A673 (cell line): ENCODE measurements around the gene PPP1R7. TPM values are rescaled to one million over a fixed set of nuclear protein-coding genes. Genes with fewer than 3 reads are reported as not detected.

Experiments used
- BruUV-seq: library from RNA; stranded (reverse); fragments of 400-500 nt; replicated peaks from 2 replicates; lab custom pipeline; 2021; lab: Mats Ljungman, UMichigan
- CTCF ChIA-PET: fragments of 300-600 bp; sonication (Branson Sonifier 250); formaldehyde crosslinking; loops from one replicate; lab custom pipeline; 2022; ENCODE audit warnings: antibody characterized with exemption; lab: Charles Lee
- POLR2A ChIA-PET: fragments of 300-600 bp; sonication (Branson Sonifier 250); formaldehyde crosslinking; loops from one replicate; lab custom pipeline; 2022; ENCODE audit warnings: antibody characterized with exemption; ENCODE audit not compliant: low non-redundant PET; lab: Charles Lee
- DNase-seq: peaks from one replicate; pipeline ENCODE4 v3.0.0-alpha.2; 2015; ENCODE audit warnings: low spot score
- H3K27ac ChIP-seq: fragments of 200-600 bp; sonication (generic); 2 replicates; pipeline ENCODE4 v1.5.1; 2016; ENCODE audit warnings: mixed run types, low read depth, mild to moderate bottlenecking, mixed read lengths, antibody characterized with exemption, low read length; ENCODE audit not compliant: poor library complexity, severe bottlenecking
- H3K27me3 ChIP-seq: fragments of 200-600 bp; sonication (generic); replicated peaks from 2 replicates; pipeline ENCODE4 v1.6.1; 2017; ENCODE audit warnings: mixed run types, low read depth, mild to moderate bottlenecking, mixed read lengths, antibody characterized with exemption, low read length; ENCODE audit not compliant: insufficient read depth, poor library complexity
- H3K36me3 ChIP-seq: fragments of 200-600 bp; sonication (generic); 2 replicates; pipeline ENCODE4 v1.6.1; 2016; ENCODE audit warnings: mixed run types, mild to moderate bottlenecking, mixed read lengths, antibody characterized with exemption, low read length; ENCODE audit not compliant: insufficient read depth, poor library complexity, severe bottlenecking
- H3K4me1 ChIP-seq: fragments of 200-600 bp; sonication (generic); 2 replicates; pipeline ENCODE4 v1.6.1; 2017; ENCODE audit warnings: mixed run types, mild to moderate bottlenecking, mixed read lengths, antibody characterized with exemption, low read length; ENCODE audit not compliant: insufficient read depth, poor library complexity, severe bottlenecking
- H3K4me3 ChIP-seq: fragments of 200-600 bp; sonication (generic); 2 replicates; pipeline ENCODE4 v1.5.1; 2016; ENCODE audit warnings: low read depth, mixed run types, mild to moderate bottlenecking, mixed read lengths, low read length; ENCODE audit not compliant: poor library complexity, severe bottlenecking
- H3K9me3 ChIP-seq: fragments of 200-600 bp; sonication (generic); 2 replicates; pipeline ENCODE4 v1.6.1; 2016; ENCODE audit warnings: mixed run types, low read depth, mild to moderate bottlenecking, mixed read lengths, antibody characterized with exemption, low read length; ENCODE audit not compliant: poor library complexity, severe bottlenecking
- CTCF ChIP-seq: fragments of 300-800, 200-600 bp; sonication (generic); conservative IDR thresholded peaks from 2 replicates; pipeline ENCODE4 v1.5.1; 2017; ENCODE audit warnings: low read depth, mild to moderate bottlenecking, antibody characterized with exemption, low read length, moderate library complexity, mixed read lengths
- EZH2 ChIP-seq: fragments of 200-600 bp; sonication (generic); IDR thresholded peaks from 2 replicates; pipeline ENCODE4 v1.6.1; 2017; ENCODE audit warnings: borderline replicate concordance, low read depth, mild to moderate bottlenecking, mixed read lengths, antibody characterized with exemption, low read length; ENCODE audit not compliant: poor library complexity, severe bottlenecking
- intact Hi-C: fragments of 100-400 bp; cut with micrococcal nuclease; formaldehyde crosslinking; loops from one replicate; pipeline ENCODE4 v1.10.0; 2022; ENCODE audit not compliant: unreplicated experiment
- total RNA-seq: library from RNA; stranded (reverse); gene quantifications from 2 replicates; pipeline ENCODE4 v1.2.3, GENCODE V29; 2021

PPP1R7 gene
- total RNA-seq, 1 experiment from 2014 or later = 70.7 TPM

- BruUV-seq = no TSS peak
- no peaks in the 10 kb centered on the region for H3K36me3 ChIP-seq
- H3K4me3 ChIP-seq = no peak overlapping the region
- no peaks in the 10 kb centered on the region for H3K4me1 ChIP-seq
- H3K27ac ChIP-seq = no peak overlapping the region
- DNase-seq = no peak
- H3K9me3 ChIP-seq = no peaks in the 10 kb centered on the region
- no peak for TF ChIP-seq EZH2
- TF ChIP-seq CTCF = no peak
- CTCF ChIA-PET = no interaction called here
- H3K27me3 ChIP-seq = no peaks in the 10 kb centered on the region
- intact Hi-C loops = no loop called here
- POLR2A ChIA-PET = no interaction called here
Measured at GRCh38 chr2:241216211-241216761, 66.0 kb downstream of the PPP1R7 start.

- Histone ChIP-seq H3K4me3 (no peak overlapping the region), H3K27ac (no peak overlapping the region), H3K36me3 (no peaks in the 10 kb centered on the region), H3K4me1 (no peaks in the 10 kb centered on the region), H3K27me3 (no peaks in the 10 kb centered on the region), H3K9me3 (no peaks in the 10 kb centered on the region)
- BruUV-seq = no TSS peak
- DNase-seq = peak; percentile 38
- no peak for TF ChIP-seq EZH2
- no peak for TF ChIP-seq CTCF
- intact Hi-C loops = no loop called here
- ChIA-PET POLR2A (no interaction called here), CTCF (no interaction called here)
Measured at GRCh38 chr2:241217320-241218031, 67.2 kb downstream of the PPP1R7 start.

- H3K27me3 ChIP-seq = no peaks in the 10 kb centered on the region
- H3K9me3 ChIP-seq = no peaks in the 10 kb centered on the region
- ChIA-PET POLR2A (no interaction called here), CTCF (interaction anchor here (0.6 kb wide), 1 partner anchor 72 kb away, joined by 3 read pairs; no protein-coding TSS in a partner anchor)
- TF ChIP-seq EZH2 (no peak), CTCF (no peak; the same call in 1 of the 2 replicates)
- no peak overlapping the region for H3K27ac ChIP-seq
- H3K36me3 ChIP-seq = no peaks in the 10 kb centered on the region
- H3K4me1 ChIP-seq = no peaks in the 10 kb centered on the region
- H3K4me3 ChIP-seq = peak overlapping the region; percentile 47
- no TSS peak for BruUV-seq
- intact Hi-C loops = no loop called here
- peak; percentile 29 for DNase-seq
Measured at GRCh38 chr2:241218131-241219029, 68.1 kb downstream of the PPP1R7 start.
